ENCODE results near the gene CYP4V2. TPM values are rescaled to one million over a fixed set of nuclear protein-coding genes. Genes with fewer than 3 reads are reported as not detected.

Gene CYP4V2
- total RNA-seq, 1 donor from 2014 or later: 9.1 TPM

DNA sequence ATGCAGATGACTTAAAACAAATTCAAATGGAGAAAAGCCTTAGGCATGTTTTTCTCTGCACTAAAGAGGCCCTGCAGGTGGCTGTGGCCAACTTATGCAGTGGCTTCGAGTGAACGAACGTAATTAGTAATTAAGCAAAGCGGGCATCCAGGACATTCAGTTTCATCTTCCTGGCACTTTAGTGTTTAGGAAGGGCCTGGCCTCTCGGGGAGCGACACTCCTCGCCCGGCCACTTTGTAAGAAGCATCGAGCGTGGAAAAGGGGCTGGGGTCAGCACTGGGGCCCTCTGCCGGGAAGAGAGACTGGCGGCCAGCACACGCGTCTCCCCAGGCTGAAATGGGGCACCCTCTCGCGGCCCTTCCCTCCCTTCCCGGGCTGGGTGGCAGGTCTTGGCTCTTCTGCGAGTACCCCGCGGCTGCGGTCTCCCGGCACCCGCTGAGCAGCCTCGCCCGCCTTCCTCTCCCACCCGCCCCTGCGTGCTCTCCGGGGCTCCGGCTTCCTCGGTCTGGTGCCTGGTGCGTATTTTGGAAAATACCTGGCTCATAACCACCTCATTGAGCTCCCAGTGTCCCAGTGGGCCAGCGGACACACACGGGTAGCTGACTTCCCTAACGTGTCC, 677 bp upstream of the CYP4V2 start:
- H3K9ac ChIP-seq (ENCODE audit: low read length): peak overlapping the region; percentile 83
- H3K9me3 ChIP-seq (ENCODE audit: insufficient read depth, low read depth, low read length): no peaks in the 10 kb centered on the region
- peak overlapping the region; percentile 93 for H2AFZ ChIP-seq (ENCODE audit: low read depth, low read length)
- H3K27ac ChIP-seq (ENCODE audit: low read depth, low read length): peak overlapping the region; percentile 66
- H3K27me3 ChIP-seq (ENCODE audit: insufficient read depth, low read length): peaks cover 4% of the 10 kb centered on the region
- H3K4me2 ChIP-seq (ENCODE audit: low read length): peak overlapping the region; percentile 96
- DNase-seq (ENCODE audit: low read depth) (peak; percentile 10), FAIRE-seq (no peak)
- no peaks in the 10 kb centered on the region for H3K9me3 Mint-ChIP-seq (ENCODE audit: unreplicated experiment)
- no peaks in the 10 kb centered on the region for H3K79me2 ChIP-seq (ENCODE audit: insufficient read depth, low read length)
- H3K27ac Mint-ChIP-seq (ENCODE audit: unreplicated experiment): peak overlapping the region; percentile 47
- no peak for TF ChIP-seq EZH2 (IDR thresholded peaks at IDR 0.05; ENCODE audit: insufficient read depth, low read length)
- TF ChIP-seq, protein P1, sequence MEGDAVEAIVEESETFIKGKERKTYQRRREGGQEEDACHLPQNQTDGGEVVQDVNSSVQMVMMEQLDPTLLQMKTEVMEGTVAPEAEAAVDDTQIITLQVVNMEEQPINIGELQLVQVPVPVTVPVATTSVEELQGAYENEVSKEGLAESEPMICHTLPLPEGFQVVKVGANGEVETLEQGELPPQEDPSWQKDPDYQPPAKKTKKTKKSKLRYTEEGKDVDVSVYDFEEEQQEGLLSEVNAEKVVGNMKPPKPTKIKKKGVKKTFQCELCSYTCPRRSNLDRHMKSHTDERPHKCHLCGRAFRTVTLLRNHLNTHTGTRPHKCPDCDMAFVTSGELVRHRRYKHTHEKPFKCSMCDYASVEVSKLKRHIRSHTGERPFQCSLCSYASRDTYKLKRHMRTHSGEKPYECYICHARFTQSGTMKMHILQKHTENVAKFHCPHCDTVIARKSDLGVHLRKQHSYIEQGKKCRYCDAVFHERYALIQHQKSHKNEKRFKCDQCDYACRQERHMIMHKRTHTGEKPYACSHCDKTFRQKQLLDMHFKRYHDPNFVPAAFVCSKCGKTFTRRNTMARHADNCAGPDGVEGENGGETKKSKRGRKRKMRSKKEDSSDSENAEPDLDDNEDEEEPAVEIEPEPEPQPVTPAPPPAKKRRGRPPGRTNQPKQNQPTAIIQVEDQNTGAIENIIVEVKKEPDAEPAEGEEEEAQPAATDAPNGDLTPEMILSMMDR (IDR thresholded peaks at IDR 0.05; ENCODE audit: insufficient read depth, low read depth, low read length): no peak
- no peaks in the 10 kb centered on the region for H3K36me3 ChIP-seq (ENCODE audit: insufficient read depth, low read length)
- H3K4me1 ChIP-seq (ENCODE audit: insufficient read depth, low read length): peaks cover 14% of the 10 kb centered on the region
- peak overlapping the region; percentile 85 for H3K4me3 Mint-ChIP-seq (ENCODE audit: unreplicated experiment)
- H3K27me3 Mint-ChIP-seq (ENCODE audit: low read depth, unreplicated experiment): peaks cover 3% of the 10 kb centered on the region
- H3K36me3 Mint-ChIP-seq (ENCODE audit: low read depth, unreplicated experiment): peaks cover 6% of the 10 kb centered on the region
- H3K4me1 Mint-ChIP-seq (ENCODE audit: low read depth, unreplicated experiment): peaks cover 7% of the 10 kb centered on the region
- no peaks in the 10 kb centered on the region for H4K20me1 ChIP-seq (ENCODE audit: insufficient read depth, low read length)
- peak overlapping the region; percentile 80 for H3K4me3 ChIP-seq (ENCODE audit: insufficient read depth, low read depth, low read length)

DNA sequence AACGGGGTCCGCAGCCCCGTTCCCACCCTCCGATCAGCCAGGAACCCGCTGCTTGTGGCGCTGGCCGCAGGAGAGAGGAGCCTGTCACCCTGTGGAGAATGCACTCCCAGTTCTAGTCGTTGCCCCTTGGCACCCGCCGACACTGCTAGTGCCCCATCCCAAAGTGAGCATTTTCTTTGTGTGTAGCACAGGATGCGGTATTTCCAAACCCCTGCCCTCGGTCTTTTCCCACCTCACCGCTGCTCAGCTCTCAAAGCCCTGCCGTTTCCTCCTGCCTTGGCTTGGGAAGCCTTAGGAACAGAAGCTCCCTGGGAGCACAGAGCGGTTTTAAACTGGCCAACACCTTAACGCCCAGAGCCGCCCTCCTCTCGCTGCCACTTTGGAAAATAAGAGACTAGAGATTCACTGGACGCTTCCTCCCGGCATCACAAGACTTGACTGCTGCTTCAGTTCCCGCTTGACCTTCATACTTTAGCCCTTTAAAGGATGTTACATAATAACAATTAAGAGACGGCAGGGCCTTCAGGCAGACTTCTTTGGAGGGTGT, 772 bp downstream of the CYP4V2 start:
- Histone ChIP-seq H3K4me3 (ENCODE audit: insufficient read depth, low read depth, low read length) (peak overlapping the region; percentile 80), H3K27ac (ENCODE audit: low read depth, low read length) (peak overlapping the region; percentile 66), H2AFZ (ENCODE audit: low read depth, low read length) (peak overlapping the region; percentile 93), H3K9me3 (ENCODE audit: insufficient read depth, low read depth, low read length) (no peaks in the 10 kb centered on the region), H3K4me1 (ENCODE audit: insufficient read depth, low read length) (peaks cover 14% of the 10 kb centered on the region), H4K20me1 (ENCODE audit: insufficient read depth, low read length) (no peaks in the 10 kb centered on the region), H3K4me2 (ENCODE audit: low read length) (peak overlapping the region; percentile 96), H3K36me3 (ENCODE audit: insufficient read depth, low read length) (no peaks in the 10 kb centered on the region), H3K79me2 (ENCODE audit: insufficient read depth, low read length) (no peaks in the 10 kb centered on the region), H3K27me3 (ENCODE audit: insufficient read depth, low read length) (peaks cover 4% of the 10 kb centered on the region), H3K9ac (ENCODE audit: low read length) (peak overlapping the region; percentile 83)
- TF ChIP-seq EZH2 (IDR thresholded peaks at IDR 0.05; ENCODE audit: insufficient read depth, low read length): no peak
- TF ChIP-seq, protein P1 (IDR thresholded peaks at IDR 0.05; ENCODE audit: insufficient read depth, low read depth, low read length): no peak
- Mint-ChIP-seq H3K4me1 (ENCODE audit: low read depth, unreplicated experiment) (peaks cover 7% of the 10 kb centered on the region), H3K4me3 (ENCODE audit: unreplicated experiment) (peak overlapping the region; percentile 98), H3K9me3 (ENCODE audit: unreplicated experiment) (no peaks in the 10 kb centered on the region), H3K27ac (ENCODE audit: unreplicated experiment) (peak overlapping the region; percentile 84), H3K27me3 (ENCODE audit: low read depth, unreplicated experiment) (no peaks in the 10 kb centered on the region), H3K36me3 (ENCODE audit: low read depth, unreplicated experiment) (peaks cover 12% of the 10 kb centered on the region)
- DNase-seq (ENCODE audit: low read depth) (peak; percentile 48), FAIRE-seq (no peak)

DNA sequence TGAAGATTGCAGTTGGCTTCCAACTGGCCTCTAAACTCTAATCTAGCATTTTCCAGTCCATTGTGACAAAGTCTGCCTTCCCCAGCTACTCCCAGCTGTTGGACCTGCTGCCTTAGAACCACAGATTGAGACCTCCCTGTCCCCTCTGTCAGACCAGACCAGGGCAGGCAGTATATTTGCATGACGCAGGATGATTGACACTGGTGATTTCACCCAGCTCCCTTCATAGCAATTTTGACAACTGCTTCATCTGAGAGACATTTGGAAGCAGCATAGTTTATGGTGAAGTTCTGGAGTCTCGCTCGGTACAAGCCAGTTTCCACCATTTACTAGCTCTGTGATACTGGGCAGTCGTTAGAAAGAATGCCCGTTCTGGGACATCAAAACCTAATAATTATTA, 2.5 kb downstream of the CYP4V2 start:
- no peak for DNase-seq (ENCODE audit: low read depth)
- Histone ChIP-seq H3K9me3 (ENCODE audit: insufficient read depth, low read depth, low read length) (no peaks in the 10 kb centered on the region), H3K4me1 (ENCODE audit: insufficient read depth, low read length) (peaks cover 14% of the 10 kb centered on the region)

More for the DNA sequence above, 2.5 kb downstream of the CYP4V2 start:
- H4K20me1 ChIP-seq (ENCODE audit: insufficient read depth, low read length): no peaks in the 10 kb centered on the region
- H3K4me1 Mint-ChIP-seq (ENCODE audit: low read depth, unreplicated experiment): peaks cover 7% of the 10 kb centered on the region
- H3K27ac ChIP-seq (ENCODE audit: low read depth, low read length): no peak overlapping the region
- no peaks in the 10 kb centered on the region for H3K79me2 ChIP-seq (ENCODE audit: insufficient read depth, low read length)
- TF ChIP-seq EZH2 (IDR thresholded peaks at IDR 0.05; ENCODE audit: insufficient read depth, low read length): no peak
- TF ChIP-seq, protein P1 (IDR thresholded peaks at IDR 0.05; ENCODE audit: insufficient read depth, low read depth, low read length): no peak
- no peak overlapping the region for H3K27ac Mint-ChIP-seq (ENCODE audit: unreplicated experiment)
- H3K4me2 ChIP-seq (ENCODE audit: low read length): no peak overlapping the region
- peaks cover 4% of the 10 kb centered on the region for H3K27me3 ChIP-seq (ENCODE audit: insufficient read depth, low read length)
- no peak overlapping the region for H3K4me3 ChIP-seq (ENCODE audit: insufficient read depth, low read depth, low read length)
- no peaks in the 10 kb centered on the region for H3K36me3 ChIP-seq (ENCODE audit: insufficient read depth, low read length)
- H3K27me3 Mint-ChIP-seq (ENCODE audit: low read depth, unreplicated experiment): no peaks in the 10 kb centered on the region
- H3K9me3 Mint-ChIP-seq (ENCODE audit: unreplicated experiment): no peaks in the 10 kb centered on the region
- no peak overlapping the region for H3K9ac ChIP-seq (ENCODE audit: low read length)
- H3K4me3 Mint-ChIP-seq (ENCODE audit: unreplicated experiment): no peak overlapping the region
- peaks cover 13% of the 10 kb centered on the region for H3K36me3 Mint-ChIP-seq (ENCODE audit: low read depth, unreplicated experiment)
- no peak for FAIRE-seq
- H2AFZ ChIP-seq (ENCODE audit: low read depth, low read length): no peak overlapping the region
